Measurements from ENCODE around the gene HOXD4.

GRCh38 chr2:176111846-176112374 is 39.4 kb upstream of the HOXD4 start:
- TF ChIP-seq CTCF (IDR thresholded peaks at IDR 0.05 in 4 of 5, conservative IDR thresholded peaks at IDR 0.05 in 1 of 5), result no peak
- TF ChIP-seq POLR2A (IDR thresholded peaks at IDR 0.05), result no peak
